Skeletal muscle cell (primary cell): ENCODE data around the gene MOCOS.
A peak's percentile ranks its signal among the peaks of the same experiment; 100 is the strongest.
"Not testable (repeated sequence)": the region's sequence is repeated elsewhere in the genome, so short reads cannot be mapped to it uniquely, and the experiment has no call there.

Source experiments
- DNase-seq: peaks from one replicate; pipeline ENCODE4 v3.0.0-alpha.2; 2010; ENCODE audit warnings: low read depth
- H3K4me3 ChIP-seq: 2 replicates; pipeline ENCODE4 v1.5.1; 2011; ENCODE audit warnings: low read depth, mild to moderate bottlenecking, control low read depth, low read length, moderate library complexity

The MOCOS gene

GRCh38 chr18:36187193-36187825, at the start of gene MOCOS:
Gene MOCOS, plus strand, starts transcription at chr18:36187497. Its CDS starts 43 bp downstream, at chr18:36187540.
- peak within 1 kb of the TSS; percentile 72 for H3K4me3 ChIP-seq
- DNase-seq, result no peak

DNA sequence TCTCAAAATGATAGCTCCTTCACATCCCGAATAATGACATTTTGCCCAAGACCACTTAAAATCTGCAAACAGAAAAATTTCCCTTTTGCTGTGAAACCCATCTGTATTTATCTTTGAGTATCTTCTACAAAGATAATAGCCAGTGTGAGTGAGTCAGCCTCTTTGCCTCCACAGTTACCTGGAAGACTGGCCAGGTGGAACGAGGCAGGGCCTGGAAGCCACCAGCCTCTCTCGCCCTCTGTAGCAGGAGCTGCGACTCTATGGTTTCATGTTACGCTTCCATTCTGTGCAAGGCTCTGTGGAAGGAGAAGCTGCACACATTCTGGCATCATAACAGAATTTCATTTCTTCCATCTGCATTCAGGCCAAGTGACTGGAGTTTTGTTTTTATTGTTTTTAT, 48.1 kb upstream of the MOCOS start:
- no peak overlapping the region for H3K4me3 ChIP-seq
- no peak for DNase-seq

DNA sequence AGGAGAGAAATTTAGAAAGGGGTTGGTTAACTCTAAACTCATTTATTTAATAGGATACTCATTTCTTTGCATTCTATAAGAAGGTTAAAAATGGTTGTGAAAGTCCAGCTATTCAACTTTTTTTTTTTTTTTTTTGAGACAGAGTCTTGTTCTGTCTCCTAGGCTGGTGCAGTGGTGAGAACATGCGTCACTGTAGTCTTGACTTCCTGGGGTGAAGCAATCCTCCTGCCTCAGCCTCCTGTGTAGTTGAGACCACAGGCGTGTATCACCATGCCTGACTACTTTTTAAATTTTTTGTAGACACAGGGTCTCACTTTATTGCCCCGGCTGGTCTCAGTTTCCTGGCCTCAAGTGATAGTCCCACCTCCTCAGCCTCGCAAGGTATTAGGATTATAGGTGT, 45.7 kb upstream of the MOCOS start:
- no peak overlapping the region for H3K4me3 ChIP-seq
- DNase-seq, result no peak

- DNase-seq, result no peak
- no peak overlapping the region for H3K4me3 ChIP-seq
Observed at GRCh38 chr18:36142751-36143150, 44.5 kb upstream of the MOCOS start.

GRCh38 chr18:36143391-36143790, 43.9 kb upstream of the MOCOS start:
- H3K4me3 ChIP-seq, result no peak overlapping the region
- DNase-seq, result no peak

- no peak for DNase-seq
- no peak overlapping the region for H3K4me3 ChIP-seq
Observed at GRCh38 chr18:36149514-36150289, 37.6 kb upstream of the MOCOS start.

- no peak overlapping the region for H3K4me3 ChIP-seq
- no peak for DNase-seq
Observed at GRCh38 chr18:36152781-36153180, 34.5 kb upstream of the MOCOS start.

- peak; percentile 32 for DNase-seq
- no peak overlapping the region for H3K4me3 ChIP-seq
Observed at GRCh38 chr18:36153203-36153602, 34.1 kb upstream of the MOCOS start.

GRCh38 chr18:36153771-36154170, 33.5 kb upstream of the MOCOS start:
- H3K4me3 ChIP-seq, result no peak overlapping the region
- DNase-seq, result no peak

DNA sequence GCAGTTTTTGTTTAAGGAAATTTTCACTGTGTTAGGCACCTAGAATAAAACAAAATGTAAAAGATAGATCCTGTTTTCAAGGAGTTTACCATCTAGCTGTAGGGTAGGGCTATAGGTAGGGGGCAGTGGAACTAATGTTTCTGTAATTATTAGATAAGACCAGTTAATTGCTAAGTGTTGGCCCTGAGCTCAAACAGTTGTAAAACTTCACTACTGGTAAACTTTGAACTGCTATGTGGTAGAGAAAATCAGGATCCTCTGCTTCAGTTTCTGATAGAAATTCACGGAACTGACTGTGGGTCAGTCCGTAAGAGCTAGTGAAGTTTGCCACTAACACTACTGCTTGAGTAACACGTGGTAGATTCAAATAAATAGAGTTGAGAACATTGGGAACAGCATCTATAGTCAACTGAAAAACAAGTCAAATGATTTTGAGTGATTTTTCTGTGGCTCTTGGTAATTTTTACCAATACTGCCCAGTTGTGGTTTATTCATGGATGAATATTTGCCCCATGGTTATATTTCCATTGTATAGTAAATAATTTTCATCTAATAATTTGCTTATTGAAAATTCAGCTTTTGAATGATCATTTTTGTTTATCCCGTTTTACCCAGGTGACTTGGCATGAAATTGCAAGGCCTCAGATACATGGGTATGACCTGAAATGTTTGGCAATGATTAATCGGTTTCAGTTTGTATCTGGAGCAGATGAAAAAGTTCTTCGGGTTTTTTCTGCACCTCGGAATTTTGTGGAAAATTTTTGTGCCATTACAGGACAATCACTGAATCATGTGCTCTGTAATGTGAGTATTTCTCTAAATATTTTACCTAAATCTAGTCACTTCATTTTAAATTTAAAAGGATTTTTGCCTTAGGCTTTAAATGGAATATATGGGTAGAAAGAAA, 31.2 kb upstream of the MOCOS start:
- DNase-seq, result no peak
- H3K4me3 ChIP-seq, result no peak overlapping the region

DNA sequence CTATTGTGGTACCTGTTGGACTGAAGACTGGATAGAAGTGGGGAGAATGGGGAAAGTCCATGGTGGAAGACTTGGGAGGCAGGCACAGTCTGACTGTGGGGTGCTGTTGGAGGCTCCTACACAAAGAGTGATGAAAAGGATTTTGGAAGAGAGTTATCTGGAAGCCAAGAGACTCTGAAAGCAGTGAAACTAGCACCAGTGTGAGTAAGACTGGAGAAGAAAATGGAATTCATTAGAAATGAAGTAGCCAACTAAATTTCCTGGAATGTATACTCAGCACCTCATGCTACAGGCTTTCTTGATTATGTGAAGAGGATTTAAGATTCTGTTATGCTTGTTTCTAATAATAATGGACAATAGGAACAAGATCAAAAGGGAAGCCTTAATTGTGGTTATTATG, 29.9 kb upstream of the MOCOS start:
- no peak overlapping the region for H3K4me3 ChIP-seq
- no peak for DNase-seq

DNA sequence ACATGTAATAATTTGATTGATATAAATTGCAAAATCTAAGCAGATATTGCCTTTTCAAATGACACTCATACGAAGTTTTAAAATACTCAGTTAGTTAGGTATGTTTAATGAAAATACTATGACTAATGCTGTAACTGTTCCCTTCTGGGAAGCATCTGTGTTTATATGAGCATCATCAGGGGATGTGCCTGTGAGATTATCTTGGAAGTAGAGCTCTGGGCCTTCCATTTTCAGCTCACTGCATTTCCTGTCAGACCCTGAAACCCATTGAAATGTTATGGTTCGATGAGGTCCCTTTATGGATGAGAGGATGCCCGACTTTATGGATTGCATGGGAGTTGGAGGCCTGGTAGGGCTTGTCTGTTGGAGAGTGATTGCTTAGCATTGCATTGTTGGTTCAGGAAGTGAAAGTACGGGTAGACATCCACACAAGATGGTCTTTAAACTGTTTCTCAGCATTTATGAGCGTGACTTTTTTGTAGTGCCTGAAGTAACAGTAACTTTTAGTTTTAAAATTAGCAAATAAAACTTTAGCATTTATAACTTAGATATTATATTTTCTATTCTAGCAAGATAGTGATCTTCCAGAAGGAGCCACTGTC, 28.9 kb upstream of the MOCOS start:
- peak; percentile 57 for DNase-seq

DNA sequence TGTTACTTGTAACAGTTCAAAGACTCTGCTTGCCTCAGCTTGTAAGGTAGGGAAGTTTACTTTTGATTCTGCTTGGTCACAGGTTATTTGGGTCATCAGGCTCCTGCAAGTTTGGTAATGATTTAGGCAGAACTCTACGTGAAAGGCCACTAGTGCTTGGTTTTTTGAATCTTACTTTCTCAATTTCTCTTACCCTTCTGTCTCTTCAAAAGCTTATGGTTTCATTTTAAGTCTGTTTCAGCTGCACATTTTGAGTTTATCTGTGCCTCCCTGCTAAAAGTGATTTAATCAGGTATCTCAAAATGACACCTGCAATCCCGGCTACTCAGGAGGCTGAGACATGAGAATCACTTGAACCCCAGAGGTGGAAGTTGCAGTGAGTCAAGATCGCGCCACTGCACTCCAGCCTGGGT, 26.3 kb upstream of the MOCOS start:
- H3K4me3 ChIP-seq, result no peak overlapping the region
- DNase-seq, result no peak

More for the DNA sequence above, 28.9 kb upstream of the MOCOS start:
- no peak overlapping the region for H3K4me3 ChIP-seq

- H3K4me3 ChIP-seq, result no peak overlapping the region
- no peak for DNase-seq
Observed at GRCh38 chr18:36162981-36163380, 24.3 kb upstream of the MOCOS start.

DNA sequence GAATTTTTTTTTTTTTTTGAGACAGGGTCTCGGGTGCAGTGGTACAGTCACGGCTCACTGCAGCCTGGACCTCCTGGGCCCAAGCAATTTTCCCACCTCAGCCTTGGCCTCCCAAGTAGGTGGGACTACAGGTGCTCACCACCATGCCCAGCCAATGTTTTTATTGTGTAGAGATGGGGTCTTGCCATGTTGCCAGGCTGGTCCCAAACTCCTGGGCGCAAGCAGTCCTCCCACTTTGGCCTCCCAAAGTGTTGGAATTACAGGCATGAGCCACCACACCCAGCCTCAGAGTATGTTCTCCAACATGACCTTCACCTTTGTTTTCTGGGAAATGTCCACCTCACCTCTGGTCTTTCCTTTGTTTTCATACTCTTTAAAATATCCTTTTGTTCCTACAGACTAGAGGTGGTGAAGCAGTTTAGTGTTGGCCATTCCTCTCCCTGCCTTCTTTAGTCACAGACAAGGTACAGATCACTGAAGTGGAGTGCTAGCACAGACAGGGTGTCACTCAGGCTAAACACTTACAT, 19.5 kb upstream of the MOCOS start:
- H3K4me3 ChIP-seq, result no peak overlapping the region
- DNase-seq, result no peak

- H3K4me3 ChIP-seq, DNase-seq: not testable (repeated sequence)
Observed at GRCh38 chr18:36168296-36168695, 19.0 kb upstream of the MOCOS start.

- no peak for DNase-seq
- H3K4me3 ChIP-seq, result no peak overlapping the region
Observed at GRCh38 chr18:36169938-36170337, 17.4 kb upstream of the MOCOS start.

DNA sequence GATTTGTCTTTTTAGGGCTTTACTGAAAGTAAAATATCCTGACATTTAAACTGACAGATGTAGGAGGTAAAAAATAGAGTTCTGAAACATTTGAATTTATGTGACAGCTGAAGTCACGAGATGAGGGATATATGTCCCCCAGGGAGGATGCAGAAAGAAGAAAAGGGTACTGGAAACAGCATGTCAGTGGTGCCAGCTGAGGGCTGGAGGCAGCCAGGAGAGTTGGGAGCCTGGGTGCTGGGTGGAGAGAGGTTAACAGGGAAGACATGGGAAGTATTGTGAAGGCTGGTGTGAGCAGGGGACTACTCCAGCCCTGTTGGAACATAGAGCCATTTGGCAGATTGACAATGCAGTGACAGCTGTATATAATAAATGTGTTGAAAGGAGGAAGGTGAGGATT, 11.8 kb upstream of the MOCOS start:
- H3K4me3 ChIP-seq, result no peak overlapping the region
- no peak for DNase-seq

DNA sequence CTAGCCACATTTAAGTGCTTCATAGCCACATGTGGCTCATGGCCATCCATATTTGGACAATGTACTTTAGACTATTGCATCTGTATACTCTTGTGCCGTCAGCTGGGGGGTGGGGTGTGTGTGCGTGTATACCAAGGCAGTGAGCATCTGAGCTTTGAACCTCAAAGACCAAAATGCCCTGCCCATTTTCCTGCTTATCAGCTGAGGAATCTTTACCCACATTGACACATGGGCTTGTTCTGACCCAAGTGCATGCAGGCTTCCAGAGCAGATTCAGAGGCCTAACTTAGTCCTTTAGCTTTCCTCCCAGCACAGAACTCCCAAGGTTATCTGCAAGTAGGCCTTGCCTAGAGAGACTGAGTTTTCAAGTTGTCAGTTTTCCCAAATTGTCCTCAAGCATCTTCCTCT, 11.1 kb upstream of the MOCOS start:
- no peak for DNase-seq
- no peak overlapping the region for H3K4me3 ChIP-seq

DNA sequence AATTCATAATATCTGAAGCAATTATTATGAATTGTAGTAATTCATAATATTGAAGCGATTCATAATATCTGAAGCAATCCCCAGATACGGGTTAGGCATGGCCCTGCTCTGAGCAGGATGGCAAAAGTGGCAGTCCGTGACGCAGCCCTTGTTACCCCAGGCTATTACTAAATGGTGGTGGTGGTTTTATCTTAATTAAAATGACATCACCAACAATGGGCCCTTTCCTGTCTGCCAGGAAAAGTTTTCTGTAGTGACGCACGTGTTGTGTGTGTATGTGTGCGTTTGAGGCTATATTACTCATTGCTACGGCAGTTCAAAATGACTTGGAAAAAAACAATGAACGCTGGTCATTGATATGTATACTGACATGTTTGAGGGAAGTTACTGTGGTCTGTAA, 10.6 kb upstream of the MOCOS start:
- no peak overlapping the region for H3K4me3 ChIP-seq
- DNase-seq, result no peak
